Smooth muscle cell (in vitro differentiated cells): Measurements from ENCODE around the gene CARD6. TPM values are rescaled to one million over a fixed set of nuclear protein-coding genes. Genes with fewer than 3 reads are reported as not detected.

Experiments used
- DNase-seq: peaks from one replicate; lab custom pipeline; 2025; ENCODE audit not compliant: unreplicated experiment; lab: John Stamatoyannopoulos, UW
- H2AFZ ChIP-seq: fragments of 200-600 bp; sonication (generic); 2 replicates; pipeline ENCODE4 v1.6.0; 2016; ENCODE audit warnings: antibody characterized with exemption, low read depth, mild to moderate bottlenecking
- H3F3A ChIP-seq: fragments of 200-600 bp; sonication (generic); 2 replicates; pipeline ENCODE4 v1.6.0; 2017; ENCODE audit warnings: antibody characterized with exemption, low read depth
- H3K27ac ChIP-seq: fragments of 200-600 bp; sonication (generic); 2 replicates; pipeline ENCODE4 v1.5.1; 2016; ENCODE audit warnings: low read depth, mild to moderate bottlenecking
- H3K27me3 ChIP-seq: fragments of 200-600 bp; sonication (generic); 2 replicates; pipeline ENCODE4 v1.6.1; 2016; ENCODE audit warnings: low read depth, mild to moderate bottlenecking
- H3K36me3 ChIP-seq: fragments of 200-600 bp; sonication (generic); 2 replicates; pipeline ENCODE4 v1.5.1; 2016; ENCODE audit warnings: low read depth
- H3K4me1 ChIP-seq: fragments of 200-600 bp; sonication (generic); 2 replicates; pipeline ENCODE4 v1.5.1; 2016; ENCODE audit warnings: low read depth
- H3K4me2 ChIP-seq: fragments of 200-600 bp; sonication (generic); 2 replicates; pipeline ENCODE4 v1.6.0; 2016; ENCODE audit warnings: mild to moderate bottlenecking
- H3K4me3 ChIP-seq: fragments of 200-600 bp; sonication (generic); 2 replicates; pipeline ENCODE4 v1.5.1; 2016; ENCODE audit warnings: mild to moderate bottlenecking
- H3K79me2 ChIP-seq: fragments of 200-600 bp; sonication (generic); 2 replicates; pipeline ENCODE4 v1.6.0; 2016; ENCODE audit warnings: low read depth, mild to moderate bottlenecking
- H3K9ac ChIP-seq: fragments of 200-600 bp; sonication (generic); 2 replicates; pipeline ENCODE4 v1.6.0; 2016; ENCODE audit warnings: low read depth
- H3K9me3 ChIP-seq: fragments of 200-600 bp; sonication (generic); replicated peaks from 2 replicates; pipeline ENCODE4 v1.5.1; 2016; ENCODE audit warnings: low read depth
- H4K20me1 ChIP-seq: fragments of 200-600 bp; sonication (generic); 2 replicates; pipeline ENCODE4 v1.6.0; 2016; ENCODE audit warnings: low read depth
- CTCF ChIP-seq: fragments of 200-600 bp; sonication (generic); IDR thresholded peaks from 2 replicates; pipeline ENCODE4 v1.5.1; 2017; ENCODE audit warnings: borderline replicate concordance, mild to moderate bottlenecking, antibody characterized with exemption; ENCODE audit not compliant: insufficient read depth, poor library complexity, severe bottlenecking
- WGBS: methylation state at CpG from one replicate; pipeline ENCODE4 v1.1.7; 2016; ENCODE audit warnings: low lambda C conversion rate; 5-methylcytosine and 5-hydroxymethylcytosine counted together
- polyA plus RNA-seq: library from polyadenylated mRNA; unstranded; fragments of >200 nt; fragmentation: Nextera tagmentation; extraction: Ambion mirVana; gene quantifications from 2 replicates; pipeline ENCODE4 v1.2.1, GENCODE V29; 2016
- total RNA-seq: library from RNA; depleted of rRNA; stranded (reverse); fragments of >200 nt; gene quantifications from 2 replicates; pipeline ENCODE4 v1.2.3, GENCODE V29; 2014

The CARD6 gene
- total and polyA plus RNA-seq, 2 experiments from 2014 or later = 0.43 to 0.99 TPM

- Histone ChIP-seq H3K27me3 (no peaks in the 10 kb centered on the region), H3K79me2 (peaks cover 2% of the 10 kb centered on the region), H3K9me3 (no peaks in the 10 kb centered on the region), H3K36me3 (peaks cover 16% of the 10 kb centered on the region), H3K9ac (no peak overlapping the region), H3K27ac (peak overlapping the region; percentile 21), H3K4me2 (no peak overlapping the region), H2AFZ (no peak overlapping the region), H3K4me3 (no peak overlapping the region), H3F3A (peaks cover 20% of the 10 kb centered on the region), H3K4me1 (no peaks in the 10 kb centered on the region), H4K20me1 (peaks cover 63% of the 10 kb centered on the region)
- no peak for TF ChIP-seq CTCF
- no peak for DNase-seq
- 93% methylated on average over 5 of the region's 5 CpGs for WGBS
These were observed 14.5 kb upstream of the CARD6 start for GRCh38 chr5:40826489-40827187.

- H3K9me3 ChIP-seq = no peaks in the 10 kb centered on the region
- peaks cover 24% of the 10 kb centered on the region for H3K36me3 ChIP-seq
- TF ChIP-seq CTCF = no peak
- no peak for DNase-seq
- H3K79me2 ChIP-seq = peaks cover 10% of the 10 kb centered on the region
- no peak overlapping the region for H3K4me3 ChIP-seq
- no peaks in the 10 kb centered on the region for H3K27me3 ChIP-seq
- peak overlapping the region; percentile 21 for H3K27ac ChIP-seq
- no peak overlapping the region for H2AFZ ChIP-seq
- H3K9ac ChIP-seq = no peak overlapping the region
- H3K4me2 ChIP-seq = no peak overlapping the region
- peaks cover 70% of the 10 kb centered on the region for H4K20me1 ChIP-seq
- H3K4me1 ChIP-seq = peaks cover 7% of the 10 kb centered on the region
- WGBS = 95% methylated on average over 14 of the region's 14 CpGs
- H3F3A ChIP-seq = peaks cover 28% of the 10 kb centered on the region
These were observed 13.8 kb upstream of the CARD6 start for GRCh38 chr5:40827188-40827977.

GRCh38 chr5:40828021-40828631 lies 13.0 kb upstream of the CARD6 start:
- Histone ChIP-seq H3K9me3 (no peaks in the 10 kb centered on the region), H3K79me2 (peaks cover 17% of the 10 kb centered on the region), H3K36me3 (peaks cover 27% of the 10 kb centered on the region), H3K27me3 (no peaks in the 10 kb centered on the region), H3K4me3 (no peak overlapping the region), H4K20me1 (peaks cover 78% of the 10 kb centered on the region), H3K27ac (peak overlapping the region; percentile 10), H3K4me2 (no peak overlapping the region), H3F3A (peaks cover 35% of the 10 kb centered on the region), H3K4me1 (peaks cover 13% of the 10 kb centered on the region), H3K9ac (no peak overlapping the region), H2AFZ (no peak overlapping the region)
- DNase-seq = no peak
- TF ChIP-seq CTCF = no peak
- 96% methylated on average over 3 of the region's 3 CpGs for WGBS
